PC-3 (cell line): Measurements from ENCODE around the gene STX5. TPM values are rescaled to one million over a fixed set of nuclear protein-coding genes. Genes with fewer than 3 reads are reported as not detected.
"Not testable (repeated sequence)": the region's sequence is repeated elsewhere in the genome, so short reads cannot be mapped to it uniquely, and the experiment has no call there.

Experiments
- ATAC-seq: fragments of 200-7000 bp; cut with Tn5 transposase; 2 replicates; pipeline ENCODE4 v1.9.1; 2020; ENCODE audit warnings: mild to moderate bottlenecking, moderate library complexity
- BruUV-seq: library from RNA; stranded (reverse); fragments of 400-500 nt; replicated peaks from 2 replicates; lab custom pipeline; 2021; lab: Mats Ljungman, UMichigan
- CTCF ChIA-PET: fragments of 300-600 bp; sonication (Branson Sonifier 250); formaldehyde crosslinking; loops from one replicate; lab custom pipeline; 2022; ENCODE audit warnings: antibody characterized with exemption; lab: Charles Lee
- POLR2A ChIA-PET: fragments of 300-600 bp; sonication (Branson Sonifier 250); formaldehyde crosslinking; loops from one replicate; lab custom pipeline; 2022; ENCODE audit warnings: antibody characterized with exemption; ENCODE audit not compliant: unreplicated experiment; lab: Charles Lee
- DNase-seq: peaks from one replicate; pipeline ENCODE4 v3.0.0-alpha.2; 2015
- H2AFZ ChIP-seq: fragments of 300-600 bp; sonication (generic); 2 replicates; pipeline ENCODE4 v1.6.0; 2016; ENCODE audit warnings: antibody characterized with exemption, low read length
- H3F3A ChIP-seq: fragments of 300-600 bp; sonication (generic); one replicate; pipeline ENCODE4 v1.6.0; 2017; ENCODE audit warnings: antibody characterized with exemption, low read length, control low read depth, mild to moderate bottlenecking; ENCODE audit not compliant: unreplicated experiment
- H3K27ac ChIP-seq: fragments of 300-600 bp; sonication (generic); 2 replicates; pipeline ENCODE4 v1.5.1; 2016; ENCODE audit warnings: mild to moderate bottlenecking, low read length
- H3K27me3 ChIP-seq: fragments of 300-600 bp; sonication (generic); 2 replicates; pipeline ENCODE4 v1.6.1; 2016; ENCODE audit warnings: low read length, mixed read lengths
- H3K36me3 ChIP-seq: fragments of 300-600 bp; sonication (generic); 2 replicates; pipeline ENCODE4 v1.6.1; 2016; ENCODE audit warnings: low read depth, mixed run types, low read length, mixed read lengths
- H3K4me1 ChIP-seq: fragments of 300-600 bp; sonication (generic); 2 replicates; pipeline ENCODE4 v1.5.1; 2016; ENCODE audit warnings: low read length; ENCODE audit not compliant: insufficient read depth
- H3K4me2 ChIP-seq: fragments of 300-600 bp; sonication (generic); 2 replicates; pipeline ENCODE4 v1.6.0; 2016; ENCODE audit warnings: low read length
- H3K4me3 ChIP-seq: fragments of 300-600 bp; sonication (generic); 2 replicates; pipeline ENCODE4 v1.5.1; 2016; ENCODE audit warnings: mild to moderate bottlenecking, low read length, mixed read lengths
- H3K79me2 ChIP-seq: fragments of 300-600 bp; sonication (generic); 2 replicates; pipeline ENCODE4 v1.6.1; 2017; ENCODE audit warnings: low read length, mixed read lengths
- H3K9ac ChIP-seq: fragments of 300-600 bp; sonication (generic); 2 replicates; pipeline ENCODE4 v1.6.0; 2016; ENCODE audit warnings: mild to moderate bottlenecking, low read length
- H3K9me2 ChIP-seq: fragments of 300-600 bp; sonication (generic); replicated peaks from 2 replicates; pipeline ENCODE4 v1.6.1; 2016; ENCODE audit warnings: mixed run types, low read length, mixed read lengths
- H3K9me3 ChIP-seq: fragments of 300-600 bp; sonication (generic); 2 replicates; pipeline ENCODE4 v1.6.1; 2016; ENCODE audit warnings: low read length, mixed read lengths
- H4K20me1 ChIP-seq: fragments of 300-600 bp; sonication (generic); 2 replicates; pipeline ENCODE4 v1.6.1; 2016; ENCODE audit warnings: low read length, mixed read lengths
- CTCF ChIP-seq: fragments of 300-600 bp; sonication (generic); conservative IDR thresholded peaks from 2 replicates; pipeline ENCODE4 v1.5.1; 2017; ENCODE audit warnings: antibody characterized with exemption, low read depth, mild to moderate bottlenecking, low read length
- EZH2 ChIP-seq: fragments of 300-600 bp; sonication (generic); IDR thresholded peaks from one replicate; pipeline ENCODE4 v1.6.1; 2017; ENCODE audit warnings: antibody characterized with exemption, mild to moderate bottlenecking, low read length; ENCODE audit not compliant: unreplicated experiment
- EZH2phosphoT487 ChIP-seq: fragments of 300-600 bp; sonication (generic); IDR thresholded peaks from 2 replicates; pipeline ENCODE4 v1.6.1; 2018; ENCODE audit warnings: mild to moderate bottlenecking, antibody characterized with exemption, low read length, borderline replicate concordance
- intact Hi-C: fragments of 100-400 bp; cut with micrococcal nuclease; formaldehyde crosslinking; loops from 2 replicates; pipeline ENCODE4 v1.9.0; 2023
- total RNA-seq: library from RNA; depleted of rRNA; stranded (reverse); fragments of >200 nt; gene quantifications from 2 replicates; pipeline ENCODE4 v1.2.3, GENCODE V29; 2014

STX5 gene
- total RNA-seq, 1 experiment from 2014 or later: 48.2 TPM

- CTCF ChIA-PET: no interaction called here
- POLR2A ChIA-PET: interaction anchor here (0.7 kb wide), 1 partner anchor 16 kb away, joined by 6 read pairs; no protein-coding TSS in a partner anchor
- Histone ChIP-seq H3K9me2 (no peaks in the 10 kb centered on the region), H2AFZ (no peak overlapping the region), H3K9me3 (no peaks in the 10 kb centered on the region), H3K4me3 (no peak overlapping the region), H3K4me2 (no peak overlapping the region), H3K4me1 (peaks cover 6% of the 10 kb centered on the region), H3K27me3 (no peaks in the 10 kb centered on the region), H3K9ac (no peak overlapping the region), H4K20me1 (no peaks in the 10 kb centered on the region), H3K27ac (no peak overlapping the region), H3K79me2 (no peaks in the 10 kb centered on the region), H3F3A (peaks cover 12% of the 10 kb centered on the region), H3K36me3 (no peaks in the 10 kb centered on the region)
- intact Hi-C loops: no loop called here
- ATAC-seq: no peak
- DNase-seq: no peak
- BruUV-seq: no TSS peak
- TF ChIP-seq EZH2phosphoT487 (no peak), EZH2 (no peak), CTCF (no peak)
These were observed 14.3 kb upstream of the STX5 start for GRCh38 chr11:62846177-62846576.

GRCh38 chr11:62844154-62844553 lies 12.3 kb upstream of the STX5 start:
- H3K9me3 ChIP-seq: no peaks in the 10 kb centered on the region
- intact Hi-C loops: no loop called here
- no peaks in the 10 kb centered on the region for H4K20me1 ChIP-seq
- no peak for TF ChIP-seq CTCF
- TF ChIP-seq EZH2: no peak
- TF ChIP-seq EZH2phosphoT487: no peak
- CTCF ChIA-PET: no interaction called here
- H3K4me3 ChIP-seq: no peak overlapping the region
- H3K27ac ChIP-seq: no peak overlapping the region
- peaks cover 6% of the 10 kb centered on the region for H3K4me1 ChIP-seq
- ATAC-seq (no peak), DNase-seq (no peak)
- H3K9me2 ChIP-seq: no peaks in the 10 kb centered on the region
- no peak overlapping the region for H2AFZ ChIP-seq
- H3K4me2 ChIP-seq: no peak overlapping the region
- no TSS peak for BruUV-seq
- peaks cover 3% of the 10 kb centered on the region for H3K79me2 ChIP-seq
- H3K27me3 ChIP-seq: no peaks in the 10 kb centered on the region
- H3K9ac ChIP-seq: no peak overlapping the region
- H3K36me3 ChIP-seq: no peaks in the 10 kb centered on the region
- H3F3A ChIP-seq: peaks cover 6% of the 10 kb centered on the region
- POLR2A ChIA-PET: no interaction called here

GRCh38 chr11:62843466-62843865 lies 11.6 kb upstream of the STX5 start:
- ChIA-PET CTCF (no interaction called here), POLR2A (no interaction called here)
- peaks cover 10% of the 10 kb centered on the region for H3K79me2 ChIP-seq
- no peaks in the 10 kb centered on the region for H3K9me3 ChIP-seq
- no peak for TF ChIP-seq EZH2
- no peak for TF ChIP-seq CTCF
- no peak for TF ChIP-seq EZH2phosphoT487
- H3K4me3 ChIP-seq: no peak overlapping the region
- no peaks in the 10 kb centered on the region for H4K20me1 ChIP-seq
- ATAC-seq (no peak), DNase-seq (no peak)
- H3K27me3 ChIP-seq: no peaks in the 10 kb centered on the region
- BruUV-seq: no TSS peak
- H3F3A ChIP-seq: peaks cover 6% of the 10 kb centered on the region
- intact Hi-C loops: no loop called here
- no peak overlapping the region for H3K27ac ChIP-seq
- no peak overlapping the region for H3K9ac ChIP-seq
- H3K9me2 ChIP-seq: no peaks in the 10 kb centered on the region
- no peak overlapping the region for H2AFZ ChIP-seq
- no peaks in the 10 kb centered on the region for H3K36me3 ChIP-seq
- H3K4me2 ChIP-seq: no peak overlapping the region
- peaks cover 6% of the 10 kb centered on the region for H3K4me1 ChIP-seq

GRCh38 chr11:62842891-62843290 lies 11.0 kb upstream of the STX5 start:
- H3K27ac ChIP-seq, H3K4me1 ChIP-seq, H2AFZ ChIP-seq, CTCF ChIA-PET, H3K27me3 ChIP-seq, H3K4me3 ChIP-seq, BruUV-seq, H3K36me3 ChIP-seq, DNase-seq, H4K20me1 ChIP-seq, H3K9me2 ChIP-seq, H3K9me3 ChIP-seq, intact Hi-C loops, ATAC-seq, H3K4me2 ChIP-seq, H3F3A ChIP-seq, H3K9ac ChIP-seq: not testable (repeated sequence)
- H3K79me2 ChIP-seq: peaks cover 15% of the 10 kb centered on the region
- POLR2A ChIA-PET: interaction anchor here (0.6 kb wide), 1 partner anchor 251 kb away, joined by 3 read pairs; the partner anchor contains the start of gene TUT1
